HG03442 (cell line): ENCODE measurements around the gene NXPH3.

Experiments
- ATAC-seq: cut with Tn5 transposase; IDR thresholded peaks from one replicate; pipeline ENCODE4 v1.9.1; 2021; ENCODE audit warnings: mild to moderate bottlenecking, moderate library complexity; ENCODE audit not compliant: unreplicated experiment

Gene NXPH3

DNA sequence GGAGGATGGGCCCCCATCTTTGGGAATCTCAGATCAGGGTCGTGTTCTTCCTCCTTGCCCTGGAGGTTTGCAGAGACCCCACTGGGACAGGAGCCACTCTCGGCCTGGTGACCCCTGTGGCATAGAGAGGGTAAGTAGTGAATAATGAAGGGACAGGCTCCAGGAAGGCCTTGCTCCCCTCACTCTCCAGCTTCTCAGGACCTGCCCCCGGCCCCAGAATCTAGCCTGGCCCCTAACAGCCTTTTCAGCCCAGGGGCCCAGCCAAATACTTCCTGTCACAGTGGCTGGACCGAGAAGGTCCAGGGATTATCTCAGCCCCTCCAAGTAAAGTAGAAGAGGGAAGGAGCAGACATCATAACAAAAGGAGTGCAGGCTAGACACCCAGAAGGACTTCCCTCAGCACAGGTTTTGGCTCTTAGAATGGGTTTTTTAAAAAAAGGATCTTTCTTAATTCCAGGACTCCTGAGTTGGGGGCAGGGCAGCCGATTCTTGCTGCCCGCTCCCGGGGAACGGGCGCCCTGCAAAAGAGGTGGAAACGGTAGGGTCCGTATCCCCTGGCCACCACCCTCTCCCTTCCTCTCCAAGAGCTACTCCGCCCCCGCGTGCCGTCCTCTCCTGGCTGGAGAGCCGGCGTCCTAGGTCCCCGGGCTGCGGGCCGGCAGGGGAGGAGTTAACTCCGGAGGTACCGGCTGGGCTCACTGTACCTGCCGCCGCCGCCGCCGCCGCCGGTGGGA is 559 bp upstream of the NXPH3 start:
- no peak for ATAC-seq

DNA sequence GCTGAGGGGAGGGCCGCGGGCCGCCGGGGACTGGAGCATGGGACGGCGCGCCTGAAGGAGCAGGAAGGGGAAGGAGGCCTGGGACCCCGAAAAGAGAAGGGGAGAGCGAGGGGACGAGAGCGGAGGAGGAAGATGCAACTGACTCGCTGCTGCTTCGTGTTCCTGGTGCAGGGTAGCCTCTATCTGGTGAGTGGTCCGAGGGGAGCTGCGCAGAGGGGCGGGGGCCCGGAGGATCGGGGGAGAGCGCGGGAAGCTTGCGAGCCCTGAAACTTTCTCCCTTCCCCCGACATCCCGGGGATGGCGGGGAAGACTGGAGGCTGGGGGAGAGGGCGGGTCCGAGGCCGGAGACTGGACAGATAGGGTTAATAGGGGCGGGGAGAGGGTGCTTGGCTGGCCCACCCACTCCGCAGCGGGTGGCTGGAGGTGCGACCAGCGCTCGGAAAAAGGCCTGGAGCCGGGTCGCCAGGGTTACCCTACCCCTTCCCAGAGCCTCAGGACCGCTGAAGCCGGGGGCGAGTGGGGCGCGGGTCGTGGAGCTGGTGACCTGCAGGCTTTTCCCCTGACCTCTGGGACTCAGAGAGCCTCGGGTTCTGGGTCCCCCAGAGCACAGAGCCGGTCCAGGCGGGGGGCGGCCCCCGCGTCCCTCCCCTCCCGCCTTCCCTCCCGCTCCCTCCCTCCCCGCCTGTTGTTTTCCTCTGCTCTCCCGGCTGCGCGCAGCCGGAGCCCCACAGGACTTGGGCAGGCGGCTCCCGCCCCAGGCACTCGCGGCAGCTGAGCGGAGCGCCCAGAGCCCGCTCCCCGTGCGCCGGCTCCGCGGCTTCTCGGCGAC is 631 bp downstream of the NXPH3 start:
- ATAC-seq = no peak

DNA sequence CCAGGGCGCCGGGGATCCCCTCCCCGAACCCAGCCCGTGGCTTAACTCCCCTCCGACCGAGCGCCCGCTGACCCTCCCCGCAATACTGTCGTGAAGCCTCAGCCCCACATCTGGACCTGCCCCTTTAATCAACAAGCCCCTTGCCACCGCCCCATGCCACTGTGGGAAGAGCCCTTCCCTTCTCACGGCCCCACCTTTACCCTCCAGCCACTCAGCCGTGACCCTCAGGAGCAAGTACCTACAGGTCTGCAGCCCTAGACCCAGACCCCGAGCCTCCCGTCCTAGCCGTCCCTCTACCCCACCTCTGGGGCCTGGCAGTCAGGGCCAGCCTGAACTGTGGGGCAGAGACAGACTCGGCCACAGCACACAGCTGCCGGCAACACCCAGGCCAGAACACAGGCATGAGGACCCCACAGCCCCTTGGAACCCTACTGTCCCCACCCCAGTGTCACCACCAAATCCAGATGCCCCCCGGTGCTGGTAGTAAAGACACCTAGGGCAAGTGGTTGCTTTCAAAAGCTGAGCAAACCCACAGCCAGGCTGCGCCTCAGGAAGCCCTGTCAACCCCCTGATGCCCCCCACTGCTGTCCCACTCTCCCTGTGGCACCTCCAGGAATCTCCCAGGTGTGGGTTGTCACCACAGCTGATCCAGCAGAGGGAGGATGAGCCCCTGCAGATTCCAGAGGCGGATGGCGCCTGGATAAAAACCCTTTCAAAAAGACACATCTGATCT is 1.4 kb downstream of the NXPH3 start:
- ATAC-seq = no peak

DNA sequence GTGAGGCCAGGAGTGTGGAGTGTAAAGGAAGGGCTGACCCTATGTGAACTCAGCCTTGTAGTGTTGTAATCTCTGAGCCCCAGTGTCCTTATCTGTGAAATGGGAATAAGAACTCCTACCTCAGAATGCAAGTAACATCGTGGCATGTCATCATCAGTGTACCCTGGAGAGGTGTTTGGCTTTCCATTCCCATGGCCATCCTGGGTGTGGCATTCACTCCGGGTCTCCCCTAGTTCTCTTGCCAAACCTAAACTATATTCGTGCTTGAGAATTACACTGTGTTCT is 1.9 kb downstream of the NXPH3 start:
- no peak for ATAC-seq

DNA sequence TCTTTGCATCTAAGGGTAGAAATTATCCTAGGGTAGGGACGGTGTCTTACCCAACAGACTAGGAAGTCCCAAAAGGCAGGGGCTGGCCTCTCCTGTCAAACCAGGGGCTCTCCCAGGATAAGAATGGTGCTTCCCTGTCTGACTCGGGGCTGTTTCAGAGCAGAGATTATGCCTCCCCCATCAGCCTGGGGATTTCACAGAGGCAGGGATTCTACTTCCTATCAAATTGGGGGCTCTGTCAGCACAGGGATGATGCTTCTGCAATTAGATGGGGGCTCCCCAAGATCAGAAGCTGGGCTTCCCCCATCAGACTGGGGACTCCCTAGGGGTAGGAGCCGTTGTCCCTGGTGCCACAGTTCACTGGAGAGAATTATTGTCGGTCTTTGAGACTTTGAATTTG is 2.3 kb downstream of the NXPH3 start:
- ATAC-seq = no peak

DNA sequence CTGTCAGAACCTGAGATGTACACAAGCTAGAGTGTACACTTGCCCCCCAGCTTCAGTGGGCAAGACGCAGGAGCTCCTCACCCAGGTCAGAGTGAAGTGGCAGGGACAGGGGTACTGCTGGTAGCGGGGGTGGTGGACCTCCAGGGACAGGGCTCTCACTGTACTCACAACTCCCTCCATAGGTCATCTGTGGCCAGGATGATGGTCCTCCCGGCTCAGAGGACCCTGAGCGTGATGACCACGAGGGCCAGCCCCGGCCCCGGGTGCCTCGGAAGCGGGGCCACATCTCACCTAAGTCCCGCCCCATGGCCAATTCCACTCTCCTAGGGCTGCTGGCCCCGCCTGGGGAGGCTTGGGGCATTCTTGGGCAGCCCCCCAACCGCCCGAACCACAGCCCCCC is 2.7 kb downstream of the NXPH3 start:
- ATAC-seq = no peak

DNA sequence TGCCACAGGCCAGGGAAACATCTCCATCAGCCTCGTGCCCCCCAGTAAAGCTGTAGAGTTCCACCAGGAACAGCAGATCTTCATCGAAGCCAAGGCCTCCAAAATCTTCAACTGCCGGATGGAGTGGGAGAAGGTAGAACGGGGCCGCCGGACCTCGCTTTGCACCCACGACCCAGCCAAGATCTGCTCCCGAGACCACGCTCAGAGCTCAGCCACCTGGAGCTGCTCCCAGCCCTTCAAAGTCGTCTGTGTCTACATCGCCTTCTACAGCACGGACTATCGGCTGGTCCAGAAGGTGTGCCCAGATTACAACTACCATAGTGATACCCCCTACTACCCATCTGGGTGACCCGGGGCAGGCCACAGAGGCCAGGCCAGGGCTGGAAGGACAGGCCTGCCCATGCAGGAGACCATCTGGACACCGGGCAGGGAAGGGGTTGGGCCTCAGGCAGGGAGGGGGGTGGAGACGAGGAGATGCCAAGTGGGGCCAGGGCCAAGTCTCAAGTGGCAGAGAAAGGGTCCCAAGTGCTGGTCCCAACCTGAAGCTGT is 3.4 kb downstream of the NXPH3 start:
- ATAC-seq = no peak

DNA sequence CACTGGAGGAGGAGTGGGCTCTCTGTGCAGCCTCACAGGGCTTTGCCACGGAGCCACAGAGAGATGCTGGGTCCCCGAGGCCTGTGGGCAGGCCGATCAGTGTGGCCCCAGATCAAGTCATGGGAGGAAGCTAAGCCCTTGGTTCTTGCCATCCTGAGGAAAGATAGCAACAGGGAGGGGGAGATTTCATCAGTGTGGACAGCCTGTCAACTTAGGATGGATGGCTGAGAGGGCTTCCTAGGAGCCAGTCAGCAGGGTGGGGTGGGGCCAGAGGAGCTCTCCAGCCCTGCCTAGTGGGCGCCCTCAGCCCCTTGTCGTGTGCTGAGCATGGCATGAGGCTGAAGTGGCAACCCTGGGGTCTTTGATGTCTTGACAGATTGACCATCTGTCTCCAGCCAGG is 3.9 kb downstream of the NXPH3 start:
- no peak for ATAC-seq

DNA sequence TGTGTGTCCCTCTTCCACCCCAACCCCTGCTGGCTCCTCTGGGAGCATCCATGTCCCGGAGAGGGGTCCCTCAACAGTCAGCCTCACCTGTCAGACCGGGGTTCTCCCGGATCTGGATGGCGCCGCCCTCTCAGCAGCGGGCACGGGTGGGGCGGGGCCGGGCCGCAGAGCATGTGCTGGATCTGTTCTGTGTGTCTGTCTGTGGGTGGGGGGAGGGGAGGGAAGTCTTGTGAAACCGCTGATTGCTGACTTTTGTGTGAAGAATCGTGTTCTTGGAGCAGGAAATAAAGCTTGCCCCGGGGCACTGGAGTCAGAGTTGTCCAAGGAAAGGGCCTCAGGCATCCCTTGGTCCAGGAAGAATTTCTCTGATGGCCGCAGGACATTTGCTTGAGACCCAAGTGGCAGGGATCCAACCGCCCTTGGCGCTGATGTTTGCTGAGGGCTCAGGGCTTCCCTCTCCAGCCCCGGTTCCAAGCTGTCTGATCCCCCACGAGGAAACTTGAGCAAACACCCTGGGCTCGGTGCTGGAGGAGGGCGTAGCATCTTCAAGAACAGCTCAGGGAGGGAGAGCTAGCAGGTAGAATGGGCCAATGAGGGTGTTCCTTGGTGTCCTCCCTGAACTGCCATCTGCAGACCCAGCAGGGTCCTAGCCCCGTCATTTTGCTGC is 4.5 kb downstream of the NXPH3 start:
- ATAC-seq = no peak

DNA sequence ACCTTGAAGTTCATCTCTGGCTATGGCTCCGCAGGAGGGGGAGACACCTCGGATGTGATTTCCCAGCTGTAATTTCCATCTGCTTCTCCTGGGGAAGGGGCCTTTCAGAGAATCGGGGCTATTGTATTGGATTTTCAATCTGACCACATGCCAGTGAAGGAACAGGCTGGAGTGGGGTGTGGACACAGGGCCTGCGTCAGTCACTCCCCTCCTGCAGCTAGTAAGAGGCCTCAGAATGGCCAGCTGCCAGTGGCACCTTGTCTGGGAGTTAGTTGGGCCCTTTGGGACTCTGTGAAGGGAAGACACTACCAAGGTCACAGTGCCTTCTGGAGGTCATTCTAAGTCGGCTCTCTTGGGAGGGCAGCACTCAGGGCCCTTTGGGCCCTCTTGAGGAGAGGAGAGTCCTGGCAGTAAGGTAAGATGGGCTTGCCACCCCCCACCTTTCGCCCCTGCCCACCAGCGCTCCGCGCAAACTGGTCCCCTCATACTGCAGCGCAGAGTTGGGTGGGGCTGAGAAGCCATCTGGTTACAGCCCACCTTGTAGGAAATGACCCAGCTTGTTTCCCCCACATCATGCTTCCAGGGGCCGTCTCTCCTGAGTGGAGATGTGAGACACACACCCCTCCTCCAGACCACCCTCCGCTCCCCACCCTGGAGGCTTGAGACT is 5.4 kb downstream of the NXPH3 start:
- ATAC-seq = no peak

DNA sequence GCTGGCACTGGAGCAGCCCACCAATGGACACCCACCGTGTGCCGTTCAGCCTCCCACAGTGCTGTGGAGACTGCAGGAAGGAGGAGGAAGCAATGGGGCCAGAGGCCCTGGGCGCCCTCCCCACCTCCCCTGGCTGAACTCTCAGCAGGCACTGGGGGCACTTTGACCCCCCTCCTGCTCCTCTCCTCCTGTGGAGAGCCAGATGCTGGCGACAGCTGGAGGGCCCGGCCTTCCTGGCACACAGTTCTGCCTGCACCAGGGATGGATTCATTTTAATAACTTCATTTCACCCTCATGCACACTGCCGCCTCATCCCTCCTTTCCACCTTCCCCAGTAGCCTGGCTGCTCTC is 6.0 kb downstream of the NXPH3 start:
- no peak for ATAC-seq

DNA sequence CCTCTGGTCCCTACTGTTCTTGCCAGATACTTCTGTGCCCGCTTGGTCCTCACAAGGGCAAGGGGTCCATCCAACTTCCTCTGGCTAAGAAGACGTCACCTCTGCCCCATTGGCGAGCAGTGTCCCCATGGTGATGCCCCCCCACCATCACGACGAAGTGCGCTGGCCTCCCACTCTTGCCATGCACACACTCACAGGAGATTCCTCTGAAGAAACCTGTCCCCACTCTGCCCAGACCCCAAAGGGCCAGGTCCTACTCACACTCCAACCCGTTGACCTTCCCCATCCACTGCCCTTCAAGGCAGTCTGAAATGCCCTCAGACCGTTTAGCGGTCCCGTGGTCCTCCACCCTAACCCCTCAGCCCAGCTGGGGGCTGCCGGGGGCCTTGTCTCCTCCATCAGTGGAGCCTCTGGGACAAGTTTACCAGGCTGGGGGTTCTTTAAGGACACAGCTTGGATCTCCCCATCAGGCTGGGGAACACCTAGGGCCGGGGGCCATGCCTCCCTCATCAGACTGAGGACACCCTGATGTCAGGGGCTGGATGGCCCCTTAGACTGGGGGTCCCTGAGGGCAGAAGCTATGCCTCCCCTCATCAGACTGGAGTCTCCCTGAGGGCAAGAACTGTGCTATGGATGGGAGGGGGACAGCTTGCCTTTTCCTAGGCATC is 6.5 kb downstream of the NXPH3 start:
- ATAC-seq = no peak

DNA sequence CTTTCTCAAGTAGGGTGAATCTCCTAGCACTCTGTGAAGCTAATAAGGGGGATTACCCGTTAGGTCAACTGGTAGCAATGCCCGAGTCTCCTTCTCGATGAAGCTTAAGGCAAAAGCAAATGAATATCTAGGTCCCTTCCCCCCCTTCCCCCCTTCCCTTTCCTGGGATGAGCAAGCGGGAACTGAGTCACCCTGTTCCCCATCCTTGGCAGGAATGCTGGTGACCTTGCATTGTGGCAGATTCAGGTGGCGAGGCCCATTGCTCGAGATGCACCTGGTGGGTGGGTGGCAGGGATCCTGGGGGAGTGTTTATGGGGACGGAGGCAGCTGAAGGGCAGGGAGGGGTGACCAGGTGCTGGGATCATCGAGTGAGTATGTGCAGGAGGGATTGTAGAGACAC is 7.1 kb downstream of the NXPH3 start:
- ATAC-seq = no peak

DNA sequence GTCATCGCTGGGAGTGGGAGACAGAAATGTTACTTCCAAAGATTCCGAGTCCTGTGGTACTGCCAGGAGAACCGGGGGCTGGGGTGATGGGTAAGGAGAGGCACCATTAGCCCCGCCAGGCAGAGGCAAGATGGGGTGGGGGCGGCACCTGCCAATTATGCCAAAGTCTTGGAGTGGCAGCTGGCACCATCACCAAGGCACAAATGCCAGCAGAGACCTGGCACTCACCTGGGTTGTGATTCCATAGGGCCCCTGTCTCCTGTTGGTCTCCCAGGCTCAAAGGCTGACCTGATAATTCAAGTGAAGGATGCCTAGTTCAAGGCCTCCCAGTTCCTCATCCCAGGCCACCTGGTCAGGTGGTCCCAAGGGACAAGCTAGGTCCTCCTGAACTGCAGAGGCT is 7.6 kb downstream of the NXPH3 start:
- no peak for ATAC-seq

DNA sequence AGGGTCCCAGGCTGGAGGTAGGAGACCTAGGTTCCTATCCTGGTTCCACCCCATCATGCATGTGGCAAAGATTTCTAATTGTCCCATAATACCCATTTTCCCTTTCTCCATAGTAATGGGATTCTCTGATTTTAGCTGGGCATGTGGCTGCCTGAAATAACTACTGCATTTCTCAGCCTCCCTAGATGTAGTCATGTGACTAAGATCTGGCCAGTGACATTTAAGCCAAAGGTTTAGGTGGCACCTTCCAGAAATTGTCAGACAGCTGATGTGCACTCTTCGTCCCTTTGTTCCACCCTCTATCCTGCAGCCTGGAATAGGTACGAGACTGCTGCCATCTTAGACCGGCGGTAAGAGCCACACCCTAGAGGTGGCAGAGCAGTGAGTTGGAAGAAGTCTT is 8.2 kb downstream of the NXPH3 start:
- no peak for ATAC-seq

DNA sequence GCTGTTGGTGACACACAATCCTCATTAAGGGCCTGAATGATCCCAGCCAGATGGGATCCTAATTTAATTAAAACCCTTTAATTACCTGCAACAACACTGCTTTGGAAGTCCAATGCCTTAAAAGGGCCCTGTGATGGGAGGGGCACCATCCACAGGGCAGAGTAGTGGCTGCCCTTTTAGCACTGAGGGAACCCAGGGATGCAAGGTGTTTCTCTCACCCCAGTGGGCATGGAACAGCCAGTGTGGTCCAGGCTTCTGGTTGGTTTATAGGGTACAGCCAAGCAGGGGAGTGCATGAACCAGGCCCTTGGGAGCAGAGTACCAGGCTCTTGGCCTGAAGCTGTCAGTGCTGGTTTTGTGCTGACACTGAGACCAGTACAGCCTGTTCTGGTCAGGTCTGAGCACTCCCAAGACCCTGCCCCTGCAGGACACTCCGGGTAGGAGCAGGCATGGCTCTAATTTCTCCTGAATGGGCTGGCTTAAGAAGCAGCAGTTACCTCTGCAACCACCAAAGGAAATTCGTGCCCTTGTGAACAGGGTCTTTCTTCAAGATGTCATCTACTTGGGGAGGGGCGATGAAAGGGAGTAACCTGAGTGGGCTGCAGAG is 9.9 kb downstream of the NXPH3 start:
- ATAC-seq = no peak

DNA sequence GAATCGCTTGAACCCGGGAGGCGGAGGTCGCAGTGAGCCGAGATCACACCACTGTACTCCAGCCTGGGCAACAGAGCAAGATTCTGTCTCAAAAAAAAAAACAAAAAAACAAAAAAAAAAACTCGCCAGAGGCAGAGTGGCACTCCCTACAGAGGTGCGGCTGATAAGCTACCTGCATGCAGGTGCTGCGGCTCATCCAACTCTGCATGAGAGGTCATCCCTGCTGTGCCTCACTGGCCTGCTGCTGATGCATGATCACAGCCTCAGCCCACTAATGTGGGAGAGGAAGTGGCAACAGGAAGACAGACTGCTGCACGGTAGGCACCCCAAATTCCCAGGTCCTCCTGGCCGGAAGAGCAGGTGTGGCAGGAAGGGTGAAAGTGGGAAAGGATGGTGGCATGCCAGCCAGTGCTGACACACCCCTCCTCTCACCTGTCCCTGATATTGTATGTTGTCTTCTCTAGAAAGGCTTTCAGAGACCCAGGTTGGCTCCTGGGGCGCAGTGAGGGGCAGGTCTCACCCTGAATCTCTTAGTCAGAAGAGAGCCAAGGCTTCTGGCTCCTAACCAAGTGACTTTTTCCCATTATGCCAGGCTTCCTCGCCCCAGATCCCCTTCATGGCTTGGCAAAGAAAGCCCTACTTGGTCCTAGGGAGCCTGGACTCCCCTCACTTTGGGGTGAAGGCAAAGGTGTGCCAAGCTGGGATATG is 11.8 kb downstream of the NXPH3 start:
- no peak for ATAC-seq

DNA sequence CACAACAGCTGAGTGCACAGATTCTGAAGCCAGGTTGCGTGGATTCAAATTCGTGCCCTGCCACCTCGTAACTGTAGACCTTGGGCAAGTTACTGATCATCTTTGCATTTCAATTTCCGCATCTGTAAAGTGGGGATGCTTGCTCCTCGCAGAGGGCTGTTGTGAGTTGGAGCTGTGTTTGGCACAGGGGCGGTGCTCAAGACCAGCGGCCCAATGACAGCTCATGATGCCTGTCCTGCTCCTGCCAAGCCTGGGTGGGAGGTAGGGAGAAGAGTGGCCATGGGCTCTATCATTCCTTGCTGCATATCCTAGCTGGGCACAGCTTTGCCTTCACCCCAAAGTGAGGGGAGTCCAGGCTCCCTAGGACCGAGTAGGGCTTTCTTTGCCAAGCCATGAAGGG is 12.6 kb downstream of the NXPH3 start:
- ATAC-seq = no peak
